Globus pallidus (tissue), 1 donor: ENCODE results near the gene CIB4.

Experiments used
- DNase-seq: peaks from one replicate; pipeline ENCODE4 v3.0.0-alpha.2; 2015; ENCODE audit warnings: low spot score

CIB4 gene

GRCh38 chr2:26640781-26641564, at the start of gene CIB4:
CIB4 (minus strand) TSS chr2:26641366; CDS start chr2:26641314, 52 bp downstream.
- no peak for DNase-seq

- DNase-seq = no peak
Measured at GRCh38 chr2:26687801-26688200, 46.6 kb upstream of the CIB4 start.

GRCh38 chr2:26687328-26687727, 46.2 kb upstream of the CIB4 start:
- no peak for DNase-seq

GRCh38 chr2:26685989-26686839, 45.0 kb upstream of the CIB4 start:
- DNase-seq = no peak

GRCh38 chr2:26685341-26685740, 44.2 kb upstream of the CIB4 start:
- no peak for DNase-seq

GRCh38 chr2:26683583-26683982, 42.4 kb upstream of the CIB4 start:
- DNase-seq = no peak

GRCh38 chr2:26682155-26682554, 41.0 kb upstream of the CIB4 start:
- DNase-seq = no peak

- no peak for DNase-seq
Measured at GRCh38 chr2:26681656-26682055, 40.5 kb upstream of the CIB4 start.

GRCh38 chr2:26679867-26680266, 38.7 kb upstream of the CIB4 start:
- DNase-seq = no peak

GRCh38 chr2:26678035-26678434, 36.9 kb upstream of the CIB4 start:
- DNase-seq = no peak

GRCh38 chr2:26675651-26676255, 34.6 kb upstream of the CIB4 start:
- no peak for DNase-seq

GRCh38 chr2:26674771-26675170, 33.6 kb upstream of the CIB4 start:
- DNase-seq = no peak

- no peak for DNase-seq
Measured at GRCh38 chr2:26674002-26674751, 33.0 kb upstream of the CIB4 start.

- DNase-seq = no peak
Measured at GRCh38 chr2:26672818-26673393, 31.7 kb upstream of the CIB4 start.

GRCh38 chr2:26672112-26672817, 31.1 kb upstream of the CIB4 start:
- no peak for DNase-seq

GRCh38 chr2:26671691-26672090, 30.5 kb upstream of the CIB4 start:
- no peak for DNase-seq

GRCh38 chr2:26670931-26671460, 29.8 kb upstream of the CIB4 start:
- DNase-seq = no peak

- no peak for DNase-seq
Measured at GRCh38 chr2:26670171-26670570, 29.0 kb upstream of the CIB4 start.

GRCh38 chr2:26668856-26669750, 27.9 kb upstream of the CIB4 start:
- DNase-seq = no peak

- no peak for DNase-seq
Measured at GRCh38 chr2:26668041-26668440, 26.9 kb upstream of the CIB4 start.
